ENCODE data around the gene OSBPL9.

OSBPL9 gene

GRCh38 chr1:51753969-51754368, 137.1 kb downstream of the OSBPL9 start:
- ChIA-PET CTCF (interaction anchor here (1.3 kb wide), 1 partner anchor 15 kb away, joined by 10 read pairs; no protein-coding TSS in a partner anchor), POLR2A (no interaction called here)
- H3K9me3 ChIP-seq (ENCODE audit: control insufficient read depth, insufficient read depth, low read depth, low read length): no peaks in the 10 kb centered on the region
- H3K4me1 ChIP-seq (ENCODE audit: control insufficient read depth, insufficient read depth, low read length): no peaks in the 10 kb centered on the region
- H3K36me3 ChIP-seq (ENCODE audit: control insufficient read depth in 2 of 2, insufficient read depth in 1 of 2, low read length in 2 of 2): peaks cover 7 to 58% of the 10 kb centered on the region in 2 experiments; a peak in 2 of 3 replicates
- no peak overlapping the region for H3K27ac ChIP-seq (ENCODE audit: extremely low read depth, low read depth, low read length)
- H3K4me3 ChIP-seq (ENCODE audit: low read depth, low read length): no peak overlapping the region
- TF ChIP-seq ZNF112 (tag by site-specific recombination; IDR thresholded peaks at IDR 0.05): no peak
- no peak for TF ChIP-seq ZNF623 (tag by site-specific recombination; IDR thresholded peaks at IDR 0.05)
- no peak for TF ChIP-seq ZNF211 (tag by site-specific recombination; IDR thresholded peaks at IDR 0.05; ENCODE audit: low read depth)
- no peak for TF ChIP-seq ZNF302 (tag by site-specific recombination; IDR thresholded peaks at IDR 0.05; ENCODE audit: low read depth)
- no peak for TF ChIP-seq ZNF747 (tag by site-specific recombination; IDR thresholded peaks at IDR 0.05)
- TF ChIP-seq ZNF2 (tag by site-specific recombination; IDR thresholded peaks at IDR 0.05): no peak
- TF ChIP-seq ZNF585B (tag by site-specific recombination; IDR thresholded peaks at IDR 0.05): no peak
- TF ChIP-seq ZNF658 (tag by site-specific recombination; IDR thresholded peaks at IDR 0.05): no peak
- TF ChIP-seq, protein P1, sequence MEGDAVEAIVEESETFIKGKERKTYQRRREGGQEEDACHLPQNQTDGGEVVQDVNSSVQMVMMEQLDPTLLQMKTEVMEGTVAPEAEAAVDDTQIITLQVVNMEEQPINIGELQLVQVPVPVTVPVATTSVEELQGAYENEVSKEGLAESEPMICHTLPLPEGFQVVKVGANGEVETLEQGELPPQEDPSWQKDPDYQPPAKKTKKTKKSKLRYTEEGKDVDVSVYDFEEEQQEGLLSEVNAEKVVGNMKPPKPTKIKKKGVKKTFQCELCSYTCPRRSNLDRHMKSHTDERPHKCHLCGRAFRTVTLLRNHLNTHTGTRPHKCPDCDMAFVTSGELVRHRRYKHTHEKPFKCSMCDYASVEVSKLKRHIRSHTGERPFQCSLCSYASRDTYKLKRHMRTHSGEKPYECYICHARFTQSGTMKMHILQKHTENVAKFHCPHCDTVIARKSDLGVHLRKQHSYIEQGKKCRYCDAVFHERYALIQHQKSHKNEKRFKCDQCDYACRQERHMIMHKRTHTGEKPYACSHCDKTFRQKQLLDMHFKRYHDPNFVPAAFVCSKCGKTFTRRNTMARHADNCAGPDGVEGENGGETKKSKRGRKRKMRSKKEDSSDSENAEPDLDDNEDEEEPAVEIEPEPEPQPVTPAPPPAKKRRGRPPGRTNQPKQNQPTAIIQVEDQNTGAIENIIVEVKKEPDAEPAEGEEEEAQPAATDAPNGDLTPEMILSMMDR (tag by site-specific recombination; IDR thresholded peaks at IDR 0.05): no peak
- no peak for TF ChIP-seq ZNF621 (tag by site-specific recombination; IDR thresholded peaks at IDR 0.05)
- no peak for TF ChIP-seq KLF8 (tag by site-specific recombination; IDR thresholded peaks at IDR 0.05)
- TF ChIP-seq MZF1 (tag by site-specific recombination; IDR thresholded peaks at IDR 0.05; ENCODE audit: borderline replicate concordance): no peak

DNA sequence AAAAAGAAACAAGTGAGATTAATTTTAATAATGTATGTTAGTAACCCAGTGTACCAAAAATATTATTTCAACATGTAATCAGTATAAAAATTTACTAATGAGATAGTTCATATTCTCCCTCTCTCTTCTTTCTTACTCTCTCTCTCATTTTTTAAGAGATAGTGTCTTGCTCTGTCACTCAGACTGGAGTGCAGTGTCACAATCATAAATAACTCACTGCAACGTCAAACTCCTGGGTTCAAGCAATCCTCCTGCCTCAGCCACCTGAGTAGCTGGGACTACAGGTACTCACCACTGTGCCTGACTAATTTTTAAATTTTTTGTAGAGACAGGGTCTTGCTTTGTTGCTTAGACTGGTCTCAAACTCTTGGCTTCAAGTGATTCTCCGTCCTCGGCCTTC, 137.8 kb downstream of the OSBPL9 start:
- TF ChIP-seq ZBTB49 (tag by site-specific recombination; IDR thresholded peaks at IDR 0.05; ENCODE audit: low read depth) (no peak), TRIM28 (IDR thresholded peaks at IDR 0.05; ENCODE audit: borderline replicate concordance, low read length) (no peak), ZNF514 (tag by site-specific recombination; IDR thresholded peaks at IDR 0.05) (no peak), ZNF561 (tag by site-specific recombination; IDR thresholded peaks at IDR 0.05; ENCODE audit: borderline replicate concordance) (no peak), ZNF202 (tag by site-specific recombination; IDR thresholded peaks at IDR 0.05; ENCODE audit: borderline replicate concordance) (no peak), ZNF169 (tag by site-specific recombination; IDR thresholded peaks at IDR 0.05) (no peak), ZNF354C (tag by site-specific recombination; IDR thresholded peaks at IDR 0.05; ENCODE audit: borderline replicate concordance, low read depth) (no peak)
- TF ChIP-seq, protein P2, sequence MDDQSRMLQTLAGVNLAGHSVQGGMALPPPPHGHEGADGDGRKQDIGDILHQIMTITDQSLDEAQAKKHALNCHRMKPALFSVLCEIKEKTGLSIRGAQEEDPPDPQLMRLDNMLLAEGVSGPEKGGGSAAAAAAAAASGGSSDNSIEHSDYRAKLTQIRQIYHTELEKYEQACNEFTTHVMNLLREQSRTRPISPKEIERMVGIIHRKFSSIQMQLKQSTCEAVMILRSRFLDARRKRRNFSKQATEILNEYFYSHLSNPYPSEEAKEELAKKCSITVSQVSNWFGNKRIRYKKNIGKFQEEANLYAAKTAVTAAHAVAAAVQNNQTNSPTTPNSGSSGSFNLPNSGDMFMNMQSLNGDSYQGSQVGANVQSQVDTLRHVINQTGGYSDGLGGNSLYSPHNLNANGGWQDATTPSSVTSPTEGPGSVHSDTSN (CRISPR knock-in tag; IDR thresholded peaks at IDR 0.05): no peak
- TF ChIP-seq, protein P3, sequence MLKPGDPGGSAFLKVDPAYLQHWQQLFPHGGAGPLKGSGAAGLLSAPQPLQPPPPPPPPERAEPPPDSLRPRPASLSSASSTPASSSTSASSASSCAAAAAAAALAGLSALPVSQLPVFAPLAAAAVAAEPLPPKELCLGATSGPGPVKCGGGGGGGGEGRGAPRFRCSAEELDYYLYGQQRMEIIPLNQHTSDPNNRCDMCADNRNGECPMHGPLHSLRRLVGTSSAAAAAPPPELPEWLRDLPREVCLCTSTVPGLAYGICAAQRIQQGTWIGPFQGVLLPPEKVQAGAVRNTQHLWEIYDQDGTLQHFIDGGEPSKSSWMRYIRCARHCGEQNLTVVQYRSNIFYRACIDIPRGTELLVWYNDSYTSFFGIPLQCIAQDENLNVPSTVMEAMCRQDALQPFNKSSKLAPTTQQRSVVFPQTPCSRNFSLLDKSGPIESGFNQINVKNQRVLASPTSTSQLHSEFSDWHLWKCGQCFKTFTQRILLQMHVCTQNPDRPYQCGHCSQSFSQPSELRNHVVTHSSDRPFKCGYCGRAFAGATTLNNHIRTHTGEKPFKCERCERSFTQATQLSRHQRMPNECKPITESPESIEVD (tag by site-specific recombination; IDR thresholded peaks at IDR 0.05): no peak
- TF ChIP-seq, protein P4, sequence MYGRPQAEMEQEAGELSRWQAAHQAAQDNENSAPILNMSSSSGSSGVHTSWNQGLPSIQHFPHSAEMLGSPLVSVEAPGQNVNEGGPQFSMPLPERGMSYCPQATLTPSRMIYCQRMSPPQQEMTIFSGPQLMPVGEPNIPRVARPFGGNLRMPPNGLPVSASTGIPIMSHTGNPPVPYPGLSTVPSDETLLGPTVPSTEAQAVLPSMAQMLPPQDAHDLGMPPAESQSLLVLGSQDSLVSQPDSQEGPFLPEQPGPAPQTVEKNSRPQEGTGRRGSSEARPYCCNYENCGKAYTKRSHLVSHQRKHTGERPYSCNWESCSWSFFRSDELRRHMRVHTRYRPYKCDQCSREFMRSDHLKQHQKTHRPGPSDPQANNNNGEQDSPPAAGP (tag by site-specific recombination; IDR thresholded peaks at IDR 0.05): no peak
- Histone ChIP-seq H3K9me3 (ENCODE audit: control insufficient read depth, insufficient read depth, low read depth, low read length) (no peaks in the 10 kb centered on the region), H3K4me3 (ENCODE audit: low read depth, low read length) (no peak overlapping the region), H3K4me1 (ENCODE audit: control insufficient read depth, insufficient read depth, low read length) (no peaks in the 10 kb centered on the region), H3K27ac (ENCODE audit: extremely low read depth, low read depth, low read length) (no peak overlapping the region), H3K36me3 (ENCODE audit: control insufficient read depth in 2 of 2, insufficient read depth in 1 of 2, low read length in 2 of 2) (peaks cover under 1 to 53% of the 10 kb centered on the region in 2 experiments; a peak in 2 of 3 replicates)
- POLR2A ChIA-PET: no interaction called here
- CTCF ChIA-PET: no interaction called here

Measured in HEK293 (cell line).